HEK293 (cell line): Measurements from ENCODE around the gene UFD1.

Source experiments
- BCL11B ChIP-seq: fragments of 450-650 bp; formaldehyde crosslinking; IDR thresholded peaks from 2 replicates; pipeline ENCODE4 v1.5.1; 2016; ENCODE audit warnings: low read depth, missing biosample characterization, missing genetic modification characterization
- FEZF1 ChIP-seq: fragments of 450-650 bp; formaldehyde crosslinking; IDR thresholded peaks from 2 replicates; pipeline ENCODE4 v1.5.1; 2016; ENCODE audit warnings: missing biosample characterization, missing genetic modification characterization
- KLF16 ChIP-seq: fragments of 450-650 bp; formaldehyde crosslinking; IDR thresholded peaks from 2 replicates; pipeline ENCODE4 v1.5.1; 2017; ENCODE audit warnings: missing biosample characterization, missing genetic modification characterization
- KLF9 ChIP-seq: fragments of 450-650 bp; formaldehyde crosslinking; IDR thresholded peaks from 2 replicates; pipeline ENCODE4 v1.5.1; 2016; ENCODE audit warnings: missing biosample characterization, missing genetic modification characterization, low read depth
- PRDM1 ChIP-seq: fragments of 450-650 bp; formaldehyde crosslinking; IDR thresholded peaks from 2 replicates; pipeline ENCODE4; 2016; ENCODE audit warnings: missing biosample characterization, missing genetic modification characterization
- SCRT2 ChIP-seq: fragments of 450-650 bp; formaldehyde crosslinking; IDR thresholded peaks from 2 replicates; pipeline ENCODE4 v1.5.1; 2016; ENCODE audit warnings: missing biosample characterization, missing genetic modification characterization
- SETDB1 ChIP-seq: IDR thresholded peaks from one replicate; pipeline ENCODE4 v1.6.1; 2017; ENCODE audit warnings: mild to moderate bottlenecking, low read length, moderate library complexity, mixed read lengths; ENCODE audit not compliant: insufficient read length
- TRIM28 ChIP-seq: IDR thresholded peaks from 2 replicates; pipeline ENCODE4 v1.6.1; 2011; ENCODE audit warnings: low read length, control low read depth, borderline replicate concordance
- YY1 ChIP-seq: fragments of 450-650 bp; formaldehyde crosslinking; IDR thresholded peaks from 2 replicates; pipeline ENCODE4 v1.5.1; 2018; ENCODE audit warnings: missing biosample characterization, missing genetic modification characterization
- ZBTB7A ChIP-seq: fragments of 450-650 bp; formaldehyde crosslinking; IDR thresholded peaks from 2 replicates; pipeline ENCODE4 v1.5.1; 2016; ENCODE audit warnings: low read depth, missing biosample characterization, missing genetic modification characterization
- ZFP69B ChIP-seq: fragments of 450-650 bp; formaldehyde crosslinking; IDR thresholded peaks from 2 replicates; pipeline ENCODE4 v1.5.1; 2016; ENCODE audit warnings: missing biosample characterization, missing genetic modification characterization
- ZNF112 ChIP-seq: fragments of 450-650 bp; formaldehyde crosslinking; IDR thresholded peaks from 2 replicates; pipeline ENCODE4 v1.5.0; 2017; ENCODE audit warnings: missing biosample characterization, missing genetic modification characterization
- ZNF114 ChIP-seq: fragments of 450-650 bp; formaldehyde crosslinking; IDR thresholded peaks from 2 replicates; pipeline ENCODE4 v1.5.0; 2017; ENCODE audit warnings: missing biosample characterization, missing genetic modification characterization
- ZNF132 ChIP-seq: fragments of 450-650 bp; formaldehyde crosslinking; IDR thresholded peaks from 2 replicates; pipeline ENCODE4 v1.5.1; 2017; ENCODE audit warnings: missing biosample characterization, missing genetic modification characterization, borderline replicate concordance
- ZNF174 ChIP-seq: fragments of 450-650 bp; formaldehyde crosslinking; IDR thresholded peaks from 2 replicates; pipeline ENCODE4 v1.5.0; 2017; ENCODE audit warnings: missing biosample characterization, mild to moderate bottlenecking, missing genetic modification characterization
- ZNF175 ChIP-seq: fragments of 450-650 bp; formaldehyde crosslinking; IDR thresholded peaks from 2 replicates; pipeline ENCODE4 v1.5.1; 2016; ENCODE audit warnings: missing biosample characterization, missing genetic modification characterization
- ZNF248 ChIP-seq: fragments of 450-650 bp; formaldehyde crosslinking; IDR thresholded peaks from 2 replicates; pipeline ENCODE4 v1.5.1; 2017; ENCODE audit warnings: missing biosample characterization, missing genetic modification characterization
- ZNF311 ChIP-seq: fragments of 450-650 bp; formaldehyde crosslinking; IDR thresholded peaks from 2 replicates; pipeline ENCODE4 v1.5.1; 2017; ENCODE audit warnings: missing biosample characterization, missing genetic modification characterization, borderline replicate concordance
- ZNF335 ChIP-seq: fragments of 450-650 bp; formaldehyde crosslinking; conservative IDR thresholded peaks from 2 replicates; pipeline ENCODE4 v1.5.1; 2016; ENCODE audit warnings: missing biosample characterization, missing genetic modification characterization
- ZNF394 ChIP-seq: fragments of 450-650 bp; formaldehyde crosslinking; IDR thresholded peaks from 2 replicates; pipeline ENCODE4 v1.5.1; 2016; ENCODE audit warnings: missing biosample characterization, missing genetic modification characterization, mild to moderate bottlenecking, moderate library complexity, borderline replicate concordance
- ZNF501 ChIP-seq: fragments of 450-650 bp; formaldehyde crosslinking; IDR thresholded peaks from 2 replicates; pipeline ENCODE4 v1.5.1; 2016; ENCODE audit warnings: missing biosample characterization, missing genetic modification characterization
- ZNF514 ChIP-seq: fragments of 450-650 bp; formaldehyde crosslinking; IDR thresholded peaks from 2 replicates; pipeline ENCODE4 v1.5.1; 2016; ENCODE audit warnings: missing biosample characterization, missing genetic modification characterization
- ZNF521 ChIP-seq: fragments of 450-650 bp; formaldehyde crosslinking; IDR thresholded peaks from 2 replicates; pipeline ENCODE4 v1.5.1; 2017; ENCODE audit warnings: missing biosample characterization, mild to moderate bottlenecking, missing genetic modification characterization
- ZNF549 ChIP-seq: fragments of 450-650 bp; IDR thresholded peaks from 2 replicates; pipeline ENCODE4 v1.5.1; 2018; ENCODE audit warnings: missing biosample characterization, missing genetic modification characterization, mild to moderate bottlenecking, inconsistent platforms, moderate library complexity
- ZNF558 ChIP-seq: fragments of 450-650 bp; formaldehyde crosslinking; IDR thresholded peaks from 2 replicates; pipeline ENCODE4 v1.5.1; 2016; ENCODE audit warnings: missing biosample characterization, missing genetic modification characterization
- ZNF561 ChIP-seq: fragments of 450-650 bp; IDR thresholded peaks from 2 replicates; pipeline ENCODE4 v1.5.1; 2018; ENCODE audit warnings: missing biosample characterization, missing genetic modification characterization, borderline replicate concordance
- ZNF624 ChIP-seq: fragments of 450-650 bp; formaldehyde crosslinking; IDR thresholded peaks from 2 replicates; pipeline ENCODE4 v1.5.1; 2017; ENCODE audit warnings: missing biosample characterization, missing genetic modification characterization
- ZNF658 ChIP-seq: fragments of 450-650 bp; formaldehyde crosslinking; IDR thresholded peaks from 2 replicates; pipeline ENCODE4; 2016; ENCODE audit warnings: missing biosample characterization, missing genetic modification characterization
- ZNF664 ChIP-seq: fragments of 450-650 bp; formaldehyde crosslinking; IDR thresholded peaks from 2 replicates; pipeline ENCODE4 v1.5.1; 2016; ENCODE audit warnings: missing biosample characterization, missing genetic modification characterization
- ZNF670 ChIP-seq: fragments of 450-650 bp; formaldehyde crosslinking; IDR thresholded peaks from 2 replicates; pipeline ENCODE4 v1.5.1; 2016; ENCODE audit warnings: missing biosample characterization, missing genetic modification characterization, low read depth
- ZNF747 ChIP-seq: fragments of 450-650 bp; formaldehyde crosslinking; IDR thresholded peaks from 2 replicates; pipeline ENCODE4 v1.5.1; 2016; ENCODE audit warnings: missing biosample characterization, missing genetic modification characterization
- ZSCAN16 ChIP-seq: fragments of 450-650 bp; formaldehyde crosslinking; IDR thresholded peaks from 2 replicates; pipeline ENCODE4 v1.5.1; 2016; ENCODE audit warnings: missing biosample characterization, missing genetic modification characterization
- TF ChIP-seq, protein P1 (sequence below): fragments of 450-650 bp; formaldehyde crosslinking; IDR thresholded peaks from 2 replicates; pipeline ENCODE4 v1.5.1; 2016; ENCODE audit warnings: missing biosample characterization, missing genetic modification characterization
- TF ChIP-seq, protein P2 (sequence below): sonication (generic); formaldehyde crosslinking; IDR thresholded peaks from 2 replicates; pipeline ENCODE4 v1.8.1; 2022; ENCODE audit warnings: mild to moderate bottlenecking, moderate library complexity, missing genetic modification reagents
- TF ChIP-seq, protein P3 (sequence below): fragments of 450-650 bp; formaldehyde crosslinking; IDR thresholded peaks from 2 replicates; pipeline ENCODE4 v1.5.1; 2016; ENCODE audit warnings: missing biosample characterization, missing genetic modification characterization, low read depth
- TF ChIP-seq, protein P4 (sequence below): fragments of 450-650 bp; formaldehyde crosslinking; IDR thresholded peaks from 2 replicates; pipeline ENCODE4 v1.5.1; 2016; ENCODE audit warnings: missing biosample characterization, missing genetic modification characterization

The UFD1 gene

DNA sequence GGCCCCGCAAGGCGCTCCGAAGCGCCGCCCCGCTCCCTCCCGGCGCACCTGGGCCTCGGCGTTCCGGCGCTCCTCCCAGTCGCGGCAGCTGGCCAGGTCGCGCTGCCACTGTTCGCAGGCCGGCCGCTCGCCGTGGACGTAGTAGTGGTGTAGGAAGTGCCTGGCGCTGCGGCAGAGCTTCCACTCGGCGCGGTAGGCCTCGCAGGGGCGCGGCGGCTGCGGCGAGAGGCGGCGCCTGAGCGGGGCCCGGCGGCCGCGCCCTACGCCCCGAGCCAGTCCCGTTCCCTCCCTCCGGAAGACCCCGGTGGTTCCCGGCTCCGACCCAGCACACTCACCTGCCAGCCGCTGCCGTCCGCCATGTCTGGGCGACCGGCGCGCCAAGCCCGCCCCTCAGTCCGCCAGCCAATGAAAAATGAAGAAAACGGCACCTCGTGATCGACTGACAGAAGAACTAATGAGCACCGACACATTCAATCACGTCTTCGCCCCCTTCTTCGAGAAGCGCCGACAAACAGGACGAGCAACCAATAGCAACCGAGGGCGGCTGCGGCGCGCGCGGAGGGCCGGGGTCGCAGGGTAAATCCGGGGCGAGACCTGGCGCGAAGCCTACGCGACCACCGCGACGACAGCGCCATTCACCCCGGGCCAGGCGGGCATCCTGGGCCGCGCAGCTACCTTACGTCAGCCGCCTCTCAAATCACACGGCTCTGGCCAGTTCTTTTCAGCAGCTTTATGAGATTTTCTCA lies 31.5 kb downstream of the UFD1 start, which contains the start of gene C22orf39 (continued):
- TF ChIP-seq, protein P1, sequence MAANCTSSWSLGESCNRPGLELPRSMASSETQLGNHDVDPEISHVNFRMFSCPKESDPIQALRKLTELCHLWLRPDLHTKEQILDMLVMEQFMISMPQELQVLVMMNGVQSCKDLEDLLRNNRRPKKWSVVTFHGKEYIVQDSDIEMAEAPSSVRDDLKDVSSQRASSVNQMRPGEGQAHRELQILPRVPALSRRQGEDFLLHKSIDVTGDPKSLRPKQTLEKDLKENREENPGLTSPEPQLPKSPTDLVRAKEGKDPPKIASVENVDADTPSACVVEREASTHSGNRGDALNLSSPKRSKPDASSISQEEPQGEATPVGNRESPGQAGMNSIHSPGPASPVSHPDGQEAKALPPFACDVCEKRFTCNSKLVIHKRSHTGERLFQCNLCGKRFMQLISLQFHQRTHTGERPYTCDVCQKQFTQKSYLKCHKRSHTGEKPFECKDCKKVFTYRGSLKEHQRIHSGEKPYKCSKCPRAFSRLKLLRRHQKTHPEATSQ = no peak
- TF ChIP-seq ZNF311 (tag by site-specific recombination) (no peak), ZNF114 (tag by site-specific recombination) (no peak), ZNF670 (tag by site-specific recombination) (no peak), ZNF248 (no peak), ZNF112 (tag by site-specific recombination) (no peak), ZNF521 (no peak), SETDB1 (no peak), ZNF664 (tag by site-specific recombination) (no peak), ZNF624 (tag by site-specific recombination) (no peak), KLF9 (tag by site-specific recombination) (no peak), ZNF335 (tag by site-specific recombination) (peak; percentile 76), ZNF658 (no peak), ZNF549 (tag by site-specific recombination) (no peak), ZNF175 (no peak), ZNF558 (tag by site-specific recombination) (no peak), ZFP69B (tag by site-specific recombination) (0 out of 2 replicates have a peak, but pooled peaks have one; percentile 29), ZSCAN16 (tag by site-specific recombination) (no peak), ZNF747 (no peak), TRIM28 (no peak), ZNF132 (tag by site-specific recombination) (no peak), SCRT2 (tag by site-specific recombination) (no peak), FEZF1 (tag by site-specific recombination) (no peak), BCL11B (tag by site-specific recombination) (peak; percentile 84; the same call in 1 of the 2 replicates), ZNF561 (0 out of 2 replicates have a peak, but pooled peaks have one; percentile 35), ZNF514 (tag by site-specific recombination) (no peak), KLF16 (tag by site-specific recombination) (0 out of 2 replicates have a peak, but pooled peaks have one; percentile 24), ZBTB7A (peak; percentile 92), ZNF394 (tag by site-specific recombination) (0 out of 2 replicates have a peak, but pooled peaks have one; percentile 46), PRDM1 (tag by site-specific recombination) (no peak), YY1 (tag by site-specific recombination) (peak; percentile 83), ZNF174 (tag by site-specific recombination) (no peak), ZNF501 (no peak)
- TF ChIP-seq, protein P2, sequence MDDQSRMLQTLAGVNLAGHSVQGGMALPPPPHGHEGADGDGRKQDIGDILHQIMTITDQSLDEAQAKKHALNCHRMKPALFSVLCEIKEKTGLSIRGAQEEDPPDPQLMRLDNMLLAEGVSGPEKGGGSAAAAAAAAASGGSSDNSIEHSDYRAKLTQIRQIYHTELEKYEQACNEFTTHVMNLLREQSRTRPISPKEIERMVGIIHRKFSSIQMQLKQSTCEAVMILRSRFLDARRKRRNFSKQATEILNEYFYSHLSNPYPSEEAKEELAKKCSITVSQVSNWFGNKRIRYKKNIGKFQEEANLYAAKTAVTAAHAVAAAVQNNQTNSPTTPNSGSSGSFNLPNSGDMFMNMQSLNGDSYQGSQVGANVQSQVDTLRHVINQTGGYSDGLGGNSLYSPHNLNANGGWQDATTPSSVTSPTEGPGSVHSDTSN (CRISPR knock-in tag) = peak; percentile 96
- TF ChIP-seq, protein P3, sequence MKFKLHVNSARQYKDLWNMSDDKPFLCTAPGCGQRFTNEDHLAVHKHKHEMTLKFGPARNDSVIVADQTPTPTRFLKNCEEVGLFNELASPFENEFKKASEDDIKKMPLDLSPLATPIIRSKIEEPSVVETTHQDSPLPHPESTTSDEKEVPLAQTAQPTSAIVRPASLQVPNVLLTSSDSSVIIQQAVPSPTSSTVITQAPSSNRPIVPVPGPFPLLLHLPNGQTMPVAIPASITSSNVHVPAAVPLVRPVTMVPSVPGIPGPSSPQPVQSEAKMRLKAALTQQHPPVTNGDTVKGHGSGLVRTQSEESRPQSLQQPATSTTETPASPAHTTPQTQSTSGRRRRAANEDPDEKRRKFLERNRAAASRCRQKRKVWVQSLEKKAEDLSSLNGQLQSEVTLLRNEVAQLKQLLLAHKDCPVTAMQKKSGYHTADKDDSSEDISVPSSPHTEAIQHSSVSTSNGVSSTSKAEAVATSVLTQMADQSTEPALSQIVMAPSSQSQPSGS (tag by site-specific recombination) = no peak
- TF ChIP-seq, protein P4, sequence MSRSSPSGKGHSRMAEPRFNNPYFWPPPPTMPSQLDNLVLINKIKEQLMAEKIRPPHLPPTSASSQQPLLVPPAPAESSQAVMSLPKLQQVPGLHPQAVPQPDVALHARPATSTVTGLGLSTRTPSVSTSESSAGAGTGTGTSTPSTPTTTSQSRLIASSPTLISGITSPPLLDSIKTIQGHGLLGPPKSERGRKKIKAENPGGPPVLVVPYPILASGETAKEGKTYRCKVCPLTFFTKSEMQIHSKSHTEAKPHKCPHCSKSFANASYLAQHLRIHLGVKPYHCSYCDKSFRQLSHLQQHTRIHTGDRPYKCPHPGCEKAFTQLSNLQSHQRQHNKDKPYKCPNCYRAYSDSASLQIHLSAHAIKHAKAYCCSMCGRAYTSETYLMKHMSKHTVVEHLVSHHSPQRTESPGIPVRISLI = no peak
